Measurements from ENCODE around the gene B3GAT3. TPM values are rescaled to one million over a fixed set of nuclear protein-coding genes. Genes with fewer than 3 reads are reported as not detected.

Gene B3GAT3
- 101 TPM for polyA plus RNA-seq (2012; ENCODE audit: insufficient read length, low read depth)

DNA sequence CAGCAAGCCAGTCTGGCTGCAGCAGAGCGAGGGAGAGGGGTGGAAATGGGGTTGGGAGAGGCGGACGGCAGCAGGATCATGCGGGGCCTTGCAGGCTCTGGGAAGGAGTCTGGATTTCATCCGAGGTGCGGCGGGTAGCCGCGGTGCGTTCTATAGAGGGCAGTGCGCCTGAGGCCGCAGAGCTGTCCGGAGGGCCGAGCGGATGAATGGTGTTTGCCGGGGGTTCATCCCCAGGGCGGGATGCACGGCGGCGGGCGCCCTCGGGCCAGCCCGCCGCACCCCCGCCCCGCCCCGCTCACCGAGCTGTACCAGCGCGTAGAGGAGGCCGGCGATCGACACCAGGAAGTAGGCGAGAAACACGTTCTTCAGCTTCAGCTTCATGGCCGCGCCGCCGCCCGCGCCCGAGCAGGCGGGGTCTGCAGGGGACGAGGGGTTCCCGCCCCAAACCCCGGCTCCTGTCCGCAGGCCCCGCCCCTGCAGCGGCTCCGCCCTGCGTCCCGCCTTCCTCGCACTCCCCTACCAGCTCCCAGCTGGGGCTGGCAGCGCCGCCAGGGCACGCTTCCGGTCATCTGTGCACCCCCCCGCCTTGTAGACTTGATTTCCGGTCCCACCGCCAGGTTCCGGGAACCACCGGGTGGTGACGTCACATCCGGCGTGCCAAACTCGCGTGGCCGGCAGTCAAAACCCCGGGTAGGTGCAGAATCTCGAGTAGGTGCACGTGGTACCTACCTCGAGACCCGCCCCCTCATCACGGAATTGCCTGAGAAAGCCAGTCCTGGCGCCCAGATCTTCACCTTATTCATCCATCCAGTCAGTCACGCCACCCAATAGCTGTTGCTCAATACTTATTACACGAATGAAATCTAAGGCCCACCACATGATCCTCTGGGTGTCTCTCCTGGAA is at the start of gene B3GAT3:
B3GAT3 (minus strand) TSS at position 420 of the 904 bp plus-strand sequence; CDS start at position 381, 39 bp downstream.
- peak; percentile 98 for TF ChIP-seq FOXP2 (optimal IDR thresholded peaks at IDR 0.05; ENCODE audit: borderline replicate concordance, extremely low read depth, extremely low read length, insufficient read depth)
- peak; percentile 93 for TF ChIP-seq POLR2AphosphoS5 (IDR thresholded peaks at IDR 0.05; ENCODE audit: low read depth, low read length)
- peak in 1 of 2 experiments; percentile 10; a peak in 2 of 4 replicates for TF ChIP-seq REST (IDR thresholded peaks at IDR 0.05; ENCODE audit: insufficient read depth in 1 of 2, low read depth in 2 of 2, low read length in 2 of 2)
- no peak; the same call in 1 of the 2 replicates for TF ChIP-seq TAF1 (IDR thresholded peaks at IDR 0.05; ENCODE audit: borderline replicate concordance, insufficient read depth, low read length)
- peak; percentile 95; the same call in 1 of the 2 replicates for TF ChIP-seq SIN3A (IDR thresholded peaks at IDR 0.05; ENCODE audit: borderline replicate concordance, insufficient read depth, low read length)

GRCh38 chr11:62671236-62671607 is 49.4 kb upstream of the B3GAT3 start:
- no peak for TF ChIP-seq REST (IDR thresholded peaks at IDR 0.05; ENCODE audit: insufficient read depth in 1 of 2, low read depth in 2 of 2, low read length in 2 of 2)
- TF ChIP-seq FOXP2 (optimal IDR thresholded peaks at IDR 0.05; ENCODE audit: borderline replicate concordance, extremely low read depth, extremely low read length, insufficient read depth): no peak
- no peak for TF ChIP-seq SIN3A (IDR thresholded peaks at IDR 0.05; ENCODE audit: borderline replicate concordance, insufficient read depth, low read length)
- TF ChIP-seq POLR2AphosphoS5 (IDR thresholded peaks at IDR 0.05; ENCODE audit: low read depth, low read length): no peak
- no peak for TF ChIP-seq TAF1 (IDR thresholded peaks at IDR 0.05; ENCODE audit: borderline replicate concordance, insufficient read depth, low read length)

GRCh38 chr11:62669420-62670161 is 47.8 kb upstream of the B3GAT3 start:
- TF ChIP-seq POLR2AphosphoS5 (IDR thresholded peaks at IDR 0.05; ENCODE audit: low read depth, low read length) (no peak), FOXP2 (optimal IDR thresholded peaks at IDR 0.05; ENCODE audit: borderline replicate concordance, extremely low read depth, extremely low read length, insufficient read depth) (no peak), TAF1 (IDR thresholded peaks at IDR 0.05; ENCODE audit: borderline replicate concordance, insufficient read depth, low read length) (no peak), SIN3A (IDR thresholded peaks at IDR 0.05; ENCODE audit: borderline replicate concordance, insufficient read depth, low read length) (no peak), REST (IDR thresholded peaks at IDR 0.05; ENCODE audit: insufficient read depth in 1 of 2, low read depth in 2 of 2, low read length in 2 of 2) (no peak)

DNA sequence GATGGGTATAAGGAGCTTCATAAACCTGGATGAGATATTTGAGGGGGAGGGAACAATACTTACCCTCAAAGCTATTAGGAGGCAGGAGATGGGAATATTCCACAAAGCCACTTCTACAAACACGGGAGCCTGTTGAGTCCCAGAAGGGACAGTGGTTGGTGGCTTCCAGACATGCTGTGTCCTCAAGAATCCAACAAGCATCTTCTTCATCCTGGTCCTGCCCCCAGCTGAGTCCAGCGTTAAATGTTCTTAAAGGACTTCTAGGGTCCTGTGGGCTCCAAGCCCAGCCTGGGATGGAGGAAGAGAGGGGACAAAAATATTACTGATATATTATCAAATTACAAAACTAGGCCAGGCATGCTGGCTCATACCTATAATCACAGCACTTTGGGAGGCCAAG is 45.7 kb upstream of the B3GAT3 start:
- TF ChIP-seq POLR2AphosphoS5 (IDR thresholded peaks at IDR 0.05; ENCODE audit: low read depth, low read length) (no peak), FOXP2 (optimal IDR thresholded peaks at IDR 0.05; ENCODE audit: borderline replicate concordance, extremely low read depth, extremely low read length, insufficient read depth) (no peak), SIN3A (IDR thresholded peaks at IDR 0.05; ENCODE audit: borderline replicate concordance, insufficient read depth, low read length) (0 out of 2 replicates have a peak, but pooled peaks have one; percentile 55), TAF1 (IDR thresholded peaks at IDR 0.05; ENCODE audit: borderline replicate concordance, insufficient read depth, low read length) (no peak)

DNA sequence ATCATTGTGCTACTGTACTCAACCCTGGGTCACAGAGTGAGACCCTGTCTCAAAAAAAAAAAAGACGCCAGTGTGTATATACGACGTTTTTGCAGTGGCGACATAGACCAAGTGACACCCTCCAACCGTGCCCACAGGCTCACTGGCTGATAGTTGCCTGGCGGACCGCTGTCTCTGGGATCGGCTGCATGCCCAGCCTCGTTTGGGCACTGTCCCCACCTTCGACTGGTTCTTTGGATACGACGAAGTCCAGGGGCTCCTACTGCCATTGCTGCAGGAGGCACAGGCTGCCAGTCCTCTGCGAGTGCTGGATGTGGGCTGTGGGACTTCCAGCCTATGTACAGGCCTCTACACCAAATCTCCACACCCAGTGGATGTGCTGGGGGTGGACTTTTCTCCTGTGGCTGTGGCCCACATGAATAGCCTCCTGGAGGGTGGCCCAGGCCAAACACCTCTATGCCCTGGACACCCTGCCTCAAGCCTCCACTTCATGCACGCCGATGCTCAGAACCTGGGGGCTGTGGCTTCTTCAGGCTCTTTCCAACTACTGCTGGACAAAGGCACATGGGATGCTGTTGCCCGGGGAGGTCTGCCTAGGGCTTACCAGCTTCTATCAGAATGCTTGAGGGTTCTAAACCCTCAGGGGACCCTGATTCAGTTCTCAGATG is 44.6 kb upstream of the B3GAT3 start:
- no peak for TF ChIP-seq TAF1 (IDR thresholded peaks at IDR 0.05; ENCODE audit: borderline replicate concordance, insufficient read depth, low read length)
- TF ChIP-seq POLR2AphosphoS5 (IDR thresholded peaks at IDR 0.05; ENCODE audit: low read depth, low read length): peak; percentile 66; the same call in 1 of the 2 replicates
- TF ChIP-seq FOXP2 (optimal IDR thresholded peaks at IDR 0.05; ENCODE audit: borderline replicate concordance, extremely low read depth, extremely low read length, insufficient read depth): peak; percentile 36
- TF ChIP-seq REST (IDR thresholded peaks at IDR 0.05; ENCODE audit: insufficient read depth in 1 of 2, low read depth in 2 of 2, low read length in 2 of 2): no peak
- peak; percentile 62; the same call in 1 of the 2 replicates for TF ChIP-seq SIN3A (IDR thresholded peaks at IDR 0.05; ENCODE audit: borderline replicate concordance, insufficient read depth, low read length)
